H9 (cell line): ENCODE measurements around the gene APBA2. TPM values are rescaled to one million over a fixed set of nuclear protein-coding genes. Genes with fewer than 3 reads are reported as not detected.

Source experiments
- DNase-seq: peaks from one replicate; pipeline ENCODE4 v3.0.0-alpha.2; 2017
- H2AFZ ChIP-seq: one replicate; pipeline ENCODE4 v1.6.1; 2013; ENCODE audit warnings: mild to moderate bottlenecking, low read length, control low read depth, moderate library complexity
- H2AK5ac ChIP-seq: 2 replicates; pipeline ENCODE4 v1.6.1; 2013; ENCODE audit warnings: low read length, control low read depth, mixed read lengths; ENCODE audit not compliant: insufficient read length
- H2BK120ac ChIP-seq: one replicate; pipeline ENCODE4 v1.6.1; 2013; ENCODE audit warnings: low read depth, mild to moderate bottlenecking, low read length, control low read depth, inconsistent platforms; ENCODE audit not compliant: poor library complexity, severe bottlenecking
- H2BK12ac ChIP-seq: 2 replicates; pipeline ENCODE4 v1.6.1; 2013; ENCODE audit warnings: low read length, control low read depth, mixed read lengths, low read depth; ENCODE audit not compliant: insufficient read length
- H2BK15ac ChIP-seq: 2 replicates; pipeline ENCODE4 v1.6.1; 2013; ENCODE audit warnings: low read depth, low read length, control low read depth
- H2BK20ac ChIP-seq: one replicate; pipeline ENCODE4 v1.6.1; 2013; ENCODE audit warnings: low read depth, mild to moderate bottlenecking, low read length, control low read depth, inconsistent platforms; ENCODE audit not compliant: poor library complexity, severe bottlenecking
- H2BK5ac ChIP-seq: 2 replicates; pipeline ENCODE4 v1.6.1; 2013; ENCODE audit warnings: low read length, control low read depth, mixed read lengths; ENCODE audit not compliant: insufficient read length
- H3K14ac ChIP-seq: 2 replicates; pipeline ENCODE4 v1.6.1; 2013; ENCODE audit warnings: low read length, control low read depth; ENCODE audit not compliant: insufficient read depth
- H3K18ac ChIP-seq: 2 replicates; pipeline ENCODE4 v1.6.1; 2013; ENCODE audit warnings: low read depth, mild to moderate bottlenecking, mixed read lengths, low read length, control low read depth; ENCODE audit not compliant: insufficient read length
- H3K23ac ChIP-seq: 2 replicates; pipeline ENCODE4 v1.6.1; 2013; ENCODE audit warnings: low read length, control low read depth, mixed read lengths, low read depth; ENCODE audit not compliant: insufficient read length
- H3K23me2 ChIP-seq: 2 replicates; pipeline ENCODE4 v1.6.1; 2013; ENCODE audit warnings: low read depth, mild to moderate bottlenecking, mixed read lengths, low read length, control low read depth; ENCODE audit not compliant: insufficient read length, poor library complexity, severe bottlenecking
- H3K27ac ChIP-seq: 2 replicates; pipeline ENCODE4 v1.5.1; 2013; ENCODE audit warnings: low read length, control low read depth, mixed read lengths, low read depth; ENCODE audit not compliant: insufficient read length
- H3K27me3 ChIP-seq: 2 replicates; pipeline ENCODE4 v1.6.1; 2013; ENCODE audit warnings: low read length, control low read depth, inconsistent platforms; ENCODE audit not compliant: insufficient read depth
- H3K4ac ChIP-seq: 2 replicates; pipeline ENCODE4 v1.6.1; 2013; ENCODE audit warnings: low read depth, mild to moderate bottlenecking, control low read depth, inconsistent platforms, low read length, moderate library complexity
- H3K4me1 ChIP-seq: 2 replicates; pipeline ENCODE4 v1.6.1; 2013; ENCODE audit warnings: low read length, control low read depth, inconsistent platforms; ENCODE audit not compliant: insufficient read depth
- H3K4me2 ChIP-seq: 2 replicates; pipeline ENCODE4 v1.6.1; 2013; ENCODE audit warnings: low read length, control low read depth, mixed read lengths; ENCODE audit not compliant: insufficient read length, insufficient read depth
- H3K56ac ChIP-seq: 2 replicates; pipeline ENCODE4 v1.6.1; 2013; ENCODE audit warnings: low read depth, mild to moderate bottlenecking, mixed read lengths, low read length, control low read depth; ENCODE audit not compliant: insufficient read length
- H3K79me1 ChIP-seq: 2 replicates; pipeline ENCODE4 v1.6.1; 2013; ENCODE audit warnings: low read depth, mild to moderate bottlenecking, moderate library complexity, low read length, control low read depth, inconsistent platforms; ENCODE audit not compliant: insufficient read depth, poor library complexity, severe bottlenecking
- H3K79me2 ChIP-seq: 2 replicates; pipeline ENCODE4 v1.6.1; 2013; ENCODE audit warnings: low read length, control low read depth, inconsistent platforms; ENCODE audit not compliant: insufficient read depth
- H3K9ac ChIP-seq: 2 replicates; pipeline ENCODE4 v1.6.1; 2013; ENCODE audit warnings: low read length, control low read depth, mixed read lengths; ENCODE audit not compliant: insufficient read length; ENCODE audit errors: extremely low read depth
- H3K9me3 ChIP-seq: one replicate; pipeline ENCODE4 v1.6.1; 2013; ENCODE audit warnings: low read depth, low read length, inconsistent platforms; ENCODE audit not compliant: control insufficient read depth
- H3T11ph ChIP-seq: one replicate; pipeline ENCODE4 v1.6.1; 2013; ENCODE audit warnings: mild to moderate bottlenecking, low read length, control low read depth, inconsistent platforms
- H4K20me1 ChIP-seq: one replicate; pipeline ENCODE4 v1.6.1; 2013; ENCODE audit not compliant: control insufficient read depth, insufficient read length, insufficient read depth
- H4K5ac ChIP-seq: 2 replicates; pipeline ENCODE4 v1.6.1; 2013; ENCODE audit warnings: low read depth, mild to moderate bottlenecking, mixed read lengths, low read length, control low read depth; ENCODE audit not compliant: insufficient read length
- H4K8ac ChIP-seq: replicated peaks from 2 replicates; pipeline ENCODE4 v1.6.1; 2013; ENCODE audit warnings: low read length, control low read depth, mixed read lengths, low read depth; ENCODE audit not compliant: insufficient read length
- H4K91ac ChIP-seq: 2 replicates; pipeline ENCODE4 v1.6.1; 2013; ENCODE audit warnings: low read depth, mild to moderate bottlenecking, moderate library complexity, mixed read lengths, low read length, control low read depth; ENCODE audit not compliant: insufficient read length
- H3K27ac Mint-ChIP-seq, 3 experiments: 2 replicates in 2 of 3; 3 replicates in 1 of 3; pipeline ENCODE4 v1.8.0; 2020 to 2021; ENCODE audit warnings: mixed read lengths in 3 of 3, mild to moderate bottlenecking in 1 of 3, moderate library complexity in 1 of 3
- H3K27me3 Mint-ChIP-seq: 2 replicates; pipeline ENCODE4 v1.8.0; 2021; ENCODE audit warnings: low read depth, mild to moderate bottlenecking, moderate library complexity, mixed read lengths
- H3K36me3 Mint-ChIP-seq, 3 experiments: 2 replicates in 2 of 3; 3 replicates in 1 of 3; pipeline ENCODE4 v1.8.0; 2020 to 2021; ENCODE audit warnings: low read depth in 3 of 3, mixed read lengths in 3 of 3; ENCODE audit not compliant: insufficient read depth in 1 of 3
- H3K4me1 Mint-ChIP-seq, 2 experiments: 2 replicates each; pipeline ENCODE4 v1.8.0; 2020; ENCODE audit warnings: mixed read lengths in 2 of 2
- H3K4me3 Mint-ChIP-seq, 2 experiments: 2 replicates in 1 of 2; 3 replicates in 1 of 2; pipeline ENCODE4 v1.8.0; 2020 to 2021; ENCODE audit warnings: mild to moderate bottlenecking in 2 of 2, mixed read lengths in 2 of 2, moderate library complexity in 1 of 2
- H3K9me3 Mint-ChIP-seq, 2 experiments: 2 replicates in 1 of 2; 3 replicates in 1 of 2; pipeline ENCODE4 v1.8.0; 2020; ENCODE audit warnings: mild to moderate bottlenecking in 2 of 2, mixed read lengths in 2 of 2, moderate library complexity in 1 of 2
- CTCF ChIP-seq: fragments of 200-600 bp; sonication (generic); conservative IDR thresholded peaks from 3 replicates; pipeline ENCODE4 v1.8.0; 2021; ENCODE audit warnings: antibody characterized with exemption, mild to moderate bottlenecking
- WGBS: extraction: QIAGEN DNeasy Blood & Tissue Kit; methylation state at CpG from one replicate; pipeline ENCODE4 v1.1.7; 2013; ENCODE audit warnings: missing lambda C conversion rate, low lambda C conversion rate, mixed read lengths; ENCODE audit not compliant: insufficient read length; ENCODE audit errors: extremely low coverage; 5-methylcytosine and 5-hydroxymethylcytosine counted together
- total RNA-seq: library from RNA; stranded (reverse); gene quantifications from 2 replicates; pipeline ENCODE4 v1.2.1, GENCODE V29; 2021

The APBA2 gene
- total RNA-seq, 1 experiment from 2014 or later, result 14.3 TPM

GRCh38 chr15:29113336-29114220, 227.8 kb downstream of the APBA2 start:
- no peak for TF ChIP-seq CTCF
- Histone ChIP-seq H4K8ac (no peak overlapping the region), H2BK12ac (no peak overlapping the region), H2BK20ac (no peak overlapping the region), H3K18ac (no peak overlapping the region), H4K91ac (no peak overlapping the region), H3K56ac (no peak overlapping the region), H3K79me2 (no peaks in the 10 kb centered on the region), H3K14ac (no peak overlapping the region; the same call in 1 of the 2 replicates), H4K5ac (no peak overlapping the region), H2BK120ac (no peak overlapping the region), H3K23me2 (no peaks in the 10 kb centered on the region), H3K9ac (no peak overlapping the region), H3T11ph (no peak overlapping the region), H2AFZ (no peak overlapping the region), H2BK15ac (no peak overlapping the region), H3K27me3 (no peaks in the 10 kb centered on the region), H2AK5ac (no peak overlapping the region), H2BK5ac (no peak overlapping the region), H3K4me2 (no peak overlapping the region), H3K27ac (no peak overlapping the region), H4K20me1 (no peaks in the 10 kb centered on the region), H3K23ac (no peak overlapping the region), H3K4ac (no peak overlapping the region), H3K4me1 (no peaks in the 10 kb centered on the region; the same call in 1 of the 2 replicates), H3K9me3 (no peaks in the 10 kb centered on the region), H3K79me1 (no peaks in the 10 kb centered on the region)
- no CpG with 5 or more reads among the region's 37 CpGs for WGBS
- Mint-ChIP-seq H3K27me3 (no peaks in the 10 kb centered on the region; the same call in none of the 2 replicates), H3K27ac (peak overlapping the region in 2 of 3 experiments; percentile 40 to 85; a peak in 3 of 7 replicates), H3K4me3 (no peak overlapping the region; a peak in 1 of 5 replicates), H3K9me3 (no peaks in the 10 kb centered on the region; a peak in 1 of 5 replicates), H3K36me3 (peaks cover 0 to 2% (median 0%) of the 10 kb centered on the region in 3 experiments; a peak in 2 of 7 replicates), H3K4me1 (peaks cover 8 to 12% of the 10 kb centered on the region in 2 experiments)
- DNase-seq, result no peak
